ENCODE measurements around the gene SKAP1.

The SKAP1 gene

GRCh38 chr17:48470388-48471034 lies 40.5 kb upstream of the SKAP1 start:
- TF ChIP-seq CTCF (IDR thresholded peaks at IDR 0.05; ENCODE audit: low read depth, low read length) = no peak; the same call in 1 of the 2 replicates
- DNase-seq (ENCODE audit: extremely low read depth, low read depth) = no peak

GRCh38 chr17:48469227-48469626 lies 39.2 kb upstream of the SKAP1 start:
- no peak for TF ChIP-seq CTCF (IDR thresholded peaks at IDR 0.05; ENCODE audit: low read depth, low read length)
- DNase-seq (ENCODE audit: extremely low read depth, low read depth) = no peak

- DNase-seq (ENCODE audit: extremely low read depth, low read depth) = no peak
- TF ChIP-seq CTCF (IDR thresholded peaks at IDR 0.05; ENCODE audit: low read depth, low read length) = no peak
Observed at GRCh38 chr17:48468299-48468698, 38.3 kb upstream of the SKAP1 start.

- TF ChIP-seq CTCF (IDR thresholded peaks at IDR 0.05; ENCODE audit: low read depth, low read length) = no peak
- DNase-seq (ENCODE audit: extremely low read depth, low read depth) = no peak
Observed at GRCh38 chr17:48465884-48466283, 35.9 kb upstream of the SKAP1 start.

GRCh38 chr17:48463526-48463925 lies 33.5 kb upstream of the SKAP1 start:
- no peak for TF ChIP-seq CTCF (IDR thresholded peaks at IDR 0.05; ENCODE audit: low read depth, low read length)

GRCh38 chr17:48462946-48463345 lies 32.9 kb upstream of the SKAP1 start:
- no peak for DNase-seq (ENCODE audit: extremely low read depth, low read depth)

More at GRCh38 chr17:48463526-48463925, 33.5 kb upstream of the SKAP1 start:
- DNase-seq (ENCODE audit: extremely low read depth, low read depth) = no peak

GRCh38 chr17:48460052-48460451 lies 30.0 kb upstream of the SKAP1 start:
- no peak for DNase-seq (ENCODE audit: extremely low read depth, low read depth)
- no peak for TF ChIP-seq CTCF (IDR thresholded peaks at IDR 0.05; ENCODE audit: low read depth, low read length)

More at GRCh38 chr17:48462946-48463345, 32.9 kb upstream of the SKAP1 start:
- TF ChIP-seq CTCF (IDR thresholded peaks at IDR 0.05; ENCODE audit: low read depth, low read length) = no peak

All from AG09319 (cell line).